Spleen (tissue), 11 donors: ENCODE data around the gene UROC1. TPM values are rescaled to one million over a fixed set of nuclear protein-coding genes. Genes with fewer than 3 reads are reported as not detected.

Source experiments
- DNase-seq: peaks from one replicate; pipeline ENCODE4 v3.0.0-alpha.2; 2020
- H3K27ac ChIP-seq, 8 donors: fragments of 200-600 bp; sonication (generic) in 7 of 8; 1 replicate in 4 of 8; 2 replicates in 4 of 8; pipeline versions ENCODE4 v1.5.0 to v1.8.0; 2016 to 2021; ENCODE audit warnings: inconsistent platforms in 4 of 8, mild to moderate bottlenecking in 4 of 8, moderate library complexity in 1 of 8
- H3K27me3 ChIP-seq, 7 donors: fragments of 200-600 bp; sonication (generic) in 6 of 7; replicated peaks in 1 of 7; 1 replicate in 4 of 7; 2 replicates in 3 of 7; pipeline versions ENCODE4 v1.5.0 to v1.8.0; 2016 to 2021; ENCODE audit warnings: inconsistent platforms in 3 of 7, mild to moderate bottlenecking in 1 of 7
- H3K36me3 ChIP-seq, 6 donors: fragments of 200-600 bp; sonication (generic) in 5 of 6; 1 replicate in 4 of 6; 2 replicates in 2 of 6; pipeline versions ENCODE4 v1.5.0 to v1.8.0; 2016 to 2021; ENCODE audit warnings: inconsistent platforms in 2 of 6
- H3K4me1 ChIP-seq, 6 donors: fragments of 200-600 bp; sonication (generic) in 5 of 6; 1 replicate in 3 of 6; 2 replicates in 3 of 6; pipeline versions ENCODE4 v1.5.0 to v1.8.0; 2016 to 2021; ENCODE audit warnings: inconsistent platforms in 3 of 6
- H3K4me3 ChIP-seq, 8 donors: fragments of 200-600 bp; sonication (generic) in 7 of 8; 1 replicate in 4 of 8; 2 replicates in 4 of 8; pipeline versions ENCODE4 v1.5.0 to v1.8.0; 2016 to 2021; ENCODE audit warnings: inconsistent platforms in 4 of 8, mild to moderate bottlenecking in 4 of 8, moderate library complexity in 2 of 8
- H3K9me3 ChIP-seq, 8 donors: fragments of 200-600 bp; sonication (generic) in 7 of 8; 1 replicate in 4 of 8; 2 replicates in 4 of 8; pipeline versions ENCODE4 v1.5.0 to v1.8.0; 2016 to 2021; ENCODE audit warnings: inconsistent platforms in 4 of 8
- POLR2A ChIP-seq, 3 donors: fragments of 450-650 bp; IDR thresholded peaks; one replicate each; pipeline ENCODE4 v1.5.1; 2017; ENCODE audit warnings: antibody characterized with exemption in 3 of 3, mild to moderate bottlenecking in 1 of 3
- POLR2AphosphoS5 ChIP-seq, 3 donors: sonication (generic); formaldehyde crosslinking; IDR thresholded peaks; one replicate each; pipeline ENCODE4 v1.5.1; 2017; ENCODE audit warnings: antibody characterized with exemption in 3 of 3
- WGBS, 5 donors: extraction: QIAGEN DNeasy Blood & Tissue Kit in 3 of 5; methylation state at CpG; one replicate each; pipeline versions ENCODE4 v1.1.5 to v1.1.7; 2013 to 2018; 5-methylcytosine and 5-hydroxymethylcytosine counted together
- intact Hi-C: fragments of 100-400 bp; cut with DNase I; formaldehyde crosslinking; loops from one replicate; pipeline ENCODE4 v1.15.0; 2023; ENCODE audit warnings: low total_unique reads
- polyA plus RNA-seq, 3 donors: library from polyadenylated mRNA; stranded (reverse); fragments of 200-250 nt; gene quantifications; one replicate each; pipeline ENCODE4 v1.2.1, GENCODE V29; 2013
- total RNA-seq, 7 donors: library from RNA; depleted of rRNA in 3 of 7; stranded (reverse); fragments of >200 nt in 3 of 7; fragmentation: NEBNext Ultra II Directional in 4 of 7; extraction: Animal tissue kit (Norgen Biotek cat#: 25700) in 4 of 7; gene quantifications; one replicate each; pipeline versions ENCODE4 v1.1.0 to v1.2.1, GENCODE V29; 2016 to 2021
- TF ChIP-seq, protein P1 (sequence below), 11 experiments: fragments of 200-600 bp in 7 of 11; fragments of 450-650 bp in 4 of 11; sonication (generic) in 4 of 11; IDR thresholded peaks in 8 of 11; conservative IDR thresholded peaks in 3 of 11; 1 replicate in 7 of 11; 2 replicates in 4 of 11; pipeline versions ENCODE4 v1.4.0 to v1.8.0; 2016 to 2021; ENCODE audit warnings: antibody characterized with exemption in 11 of 11, inconsistent platforms in 4 of 11, mild to moderate bottlenecking in 1 of 11
- donor health status: healthy with polysubstance abuse.
- donor health status: DM: no; HTN: no; CAD: no; lungs with moderate emphysema.
- donor health status: DM: no; HTN: no; CAD: no.
- donor health status: Bipolar disorder and iron deficiency.
- donor health status: healthy.
- donor health status: DM: no; HTN: no; CAD: no.
- donor health status: DM: yes; HTN: yes; CAD: no.

The UROC1 gene
- total and polyA plus RNA-seq, 10 donors, result 0.02 to 0.16 (median 0.03) TPM; not detected in 6

DNA sequence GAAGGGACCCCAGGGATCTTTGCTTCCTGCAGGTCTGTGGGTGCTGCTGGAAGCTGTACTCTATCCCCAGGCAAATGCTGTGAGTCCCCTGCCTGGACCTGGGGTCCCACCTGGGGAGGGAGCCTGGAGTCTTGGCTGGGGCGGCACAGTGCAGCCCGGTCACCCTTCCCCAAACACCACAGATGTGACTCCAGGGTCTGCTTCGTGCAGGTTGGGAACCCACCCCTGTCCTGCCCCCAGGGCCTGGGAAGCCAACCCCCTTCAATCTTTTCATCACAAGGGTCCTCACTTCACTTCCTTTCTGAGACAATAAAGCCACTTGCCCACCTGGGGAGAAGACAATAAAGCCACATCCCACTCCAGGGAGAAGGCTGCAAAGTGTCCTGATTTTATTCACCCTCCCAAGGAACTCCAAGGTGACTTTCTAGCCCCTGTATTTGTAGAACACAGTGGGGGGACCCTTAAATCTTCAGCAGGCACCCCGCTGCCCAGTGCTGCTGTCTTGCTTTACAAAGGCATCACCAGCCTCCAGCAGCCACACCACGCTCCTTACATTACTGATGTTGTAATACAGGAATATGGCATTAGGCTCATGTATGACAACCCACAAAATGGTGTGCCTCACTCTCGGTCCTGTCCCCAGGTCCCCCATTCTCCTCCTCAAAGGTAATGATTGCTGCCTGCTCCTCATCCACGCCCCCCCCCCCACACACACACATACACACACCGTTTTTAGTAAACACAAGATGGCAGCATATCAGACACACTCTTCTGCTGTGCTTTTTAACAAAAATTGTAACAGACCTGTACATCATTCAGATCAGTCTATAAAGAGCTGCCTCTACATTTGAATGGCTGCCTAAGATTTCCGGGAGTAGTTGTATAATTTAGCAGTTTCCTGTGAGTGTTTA is 31.2 kb upstream of the UROC1 start:
- Histone ChIP-seq H3K27ac (no peak overlapping the region), H3K36me3 (no peaks in the 10 kb centered on the region), H3K4me3 (no peak overlapping the region), H3K27me3 (peaks cover 0 to 14% (median 0%) of the 10 kb centered on the region in 7 donors), H3K9me3 (no peaks in the 10 kb centered on the region), H3K4me1 (peaks cover 0 to 13% (median 0%) of the 10 kb centered on the region in 6 donors)
- DNase-seq, result peak; percentile 68
- intact Hi-C loops, result no loop called here
- TF ChIP-seq, protein P1, sequence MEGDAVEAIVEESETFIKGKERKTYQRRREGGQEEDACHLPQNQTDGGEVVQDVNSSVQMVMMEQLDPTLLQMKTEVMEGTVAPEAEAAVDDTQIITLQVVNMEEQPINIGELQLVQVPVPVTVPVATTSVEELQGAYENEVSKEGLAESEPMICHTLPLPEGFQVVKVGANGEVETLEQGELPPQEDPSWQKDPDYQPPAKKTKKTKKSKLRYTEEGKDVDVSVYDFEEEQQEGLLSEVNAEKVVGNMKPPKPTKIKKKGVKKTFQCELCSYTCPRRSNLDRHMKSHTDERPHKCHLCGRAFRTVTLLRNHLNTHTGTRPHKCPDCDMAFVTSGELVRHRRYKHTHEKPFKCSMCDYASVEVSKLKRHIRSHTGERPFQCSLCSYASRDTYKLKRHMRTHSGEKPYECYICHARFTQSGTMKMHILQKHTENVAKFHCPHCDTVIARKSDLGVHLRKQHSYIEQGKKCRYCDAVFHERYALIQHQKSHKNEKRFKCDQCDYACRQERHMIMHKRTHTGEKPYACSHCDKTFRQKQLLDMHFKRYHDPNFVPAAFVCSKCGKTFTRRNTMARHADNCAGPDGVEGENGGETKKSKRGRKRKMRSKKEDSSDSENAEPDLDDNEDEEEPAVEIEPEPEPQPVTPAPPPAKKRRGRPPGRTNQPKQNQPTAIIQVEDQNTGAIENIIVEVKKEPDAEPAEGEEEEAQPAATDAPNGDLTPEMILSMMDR (IDR thresholded peaks at IDR 0.05 in 8 of 11, conservative IDR thresholded peaks at IDR 0.05 in 3 of 11), result no peak
- no peak for TF ChIP-seq POLR2A (IDR thresholded peaks at IDR 0.05)
- no peak for TF ChIP-seq POLR2AphosphoS5 (IDR thresholded peaks at IDR 0.05)
- 55 to 69% (median 63%) methylated on average over 9 of the region's 9 CpGs for WGBS, 5 donors

DNA sequence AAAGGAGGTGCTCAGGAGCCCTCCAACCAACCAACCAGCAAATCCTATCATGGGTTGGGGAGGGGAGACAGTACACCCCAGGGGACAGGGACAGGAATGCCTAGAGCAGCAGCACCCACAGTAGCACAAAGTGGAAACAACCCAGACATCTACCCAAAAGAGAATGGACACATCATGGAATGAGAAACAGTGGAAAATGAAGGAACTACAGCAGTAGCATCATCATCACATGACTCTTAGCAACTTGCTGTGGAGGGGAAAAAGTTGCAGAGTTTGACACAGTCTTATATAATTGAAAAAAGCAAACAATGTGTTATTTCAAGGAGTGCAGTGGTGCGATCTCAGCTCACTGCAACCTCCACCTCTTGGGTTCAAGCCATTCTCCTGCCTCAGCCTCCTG is 30.1 kb upstream of the UROC1 start:
- WGBS, 5 donors, result 58 to 96% (median 90%) methylated on average over 1 of the region's 1 CpG
- H3K36me3 ChIP-seq, result no peaks in the 10 kb centered on the region
- intact Hi-C loops, result no loop called here
- peaks cover 0 to 13% (median 0%) of the 10 kb centered on the region in 6 donors for H3K4me1 ChIP-seq
- no peak for DNase-seq
- H3K4me3 ChIP-seq, result no peak overlapping the region
- H3K27me3 ChIP-seq, result peaks cover 0 to 18% (median 0%) of the 10 kb centered on the region in 7 donors
- no peak overlapping the region for H3K27ac ChIP-seq
- TF ChIP-seq, protein P1 (IDR thresholded peaks at IDR 0.05 in 8 of 11, conservative IDR thresholded peaks at IDR 0.05 in 3 of 11), result no peak
- H3K9me3 ChIP-seq, result no peaks in the 10 kb centered on the region

DNA sequence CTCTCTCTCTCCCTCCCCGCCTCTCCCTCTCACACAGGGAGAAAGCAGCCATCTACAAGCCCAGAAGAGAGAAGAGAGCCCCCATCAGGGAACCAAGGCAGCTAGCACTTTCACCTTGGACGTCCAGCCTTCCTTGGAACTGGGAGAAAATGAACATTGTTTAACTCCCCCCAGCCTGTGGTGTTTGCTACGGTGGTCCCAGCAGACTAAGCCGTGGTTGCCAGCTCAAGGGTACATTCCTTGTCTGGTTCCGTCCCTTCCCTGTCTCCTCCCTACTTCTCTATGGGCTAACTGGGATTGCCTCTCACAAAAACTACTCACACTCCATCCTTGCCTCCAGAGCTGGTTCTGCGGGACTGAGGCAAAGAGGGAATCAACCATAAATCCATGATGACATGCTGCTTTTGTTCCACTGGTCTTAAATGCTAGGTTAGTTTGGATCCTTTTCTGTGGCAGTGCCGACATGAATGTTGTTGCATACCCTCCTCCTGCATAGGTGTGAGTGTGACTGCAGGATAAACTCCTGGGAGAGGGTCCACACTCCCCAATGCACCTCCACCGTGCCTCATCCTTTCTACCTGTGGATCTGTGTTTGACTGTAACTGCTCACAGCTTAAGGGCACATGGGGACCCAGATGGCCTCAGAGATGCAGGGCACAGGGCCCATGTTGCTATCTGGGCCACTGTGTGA is 29.1 kb upstream of the UROC1 start:
- Histone ChIP-seq H3K4me3 (no peak overlapping the region), H3K27me3 (peaks cover 0 to 27% (median 6%) of the 10 kb centered on the region in 7 donors), H3K36me3 (no peaks in the 10 kb centered on the region), H3K9me3 (no peaks in the 10 kb centered on the region), H3K4me1 (peaks cover 0 to 14% (median 0%) of the 10 kb centered on the region in 6 donors), H3K27ac (no peak overlapping the region)
- TF ChIP-seq POLR2A (IDR thresholded peaks at IDR 0.05) (no peak), POLR2AphosphoS5 (IDR thresholded peaks at IDR 0.05) (no peak)
- TF ChIP-seq, protein P1 (IDR thresholded peaks at IDR 0.05 in 8 of 11, conservative IDR thresholded peaks at IDR 0.05 in 3 of 11), result no peak
- DNase-seq, result no peak
- intact Hi-C loops, result no loop called here
- 72 to 91% (median 86%) methylated on average over 7 to 8 of the region's 8 CpGs for WGBS, 5 donors

DNA sequence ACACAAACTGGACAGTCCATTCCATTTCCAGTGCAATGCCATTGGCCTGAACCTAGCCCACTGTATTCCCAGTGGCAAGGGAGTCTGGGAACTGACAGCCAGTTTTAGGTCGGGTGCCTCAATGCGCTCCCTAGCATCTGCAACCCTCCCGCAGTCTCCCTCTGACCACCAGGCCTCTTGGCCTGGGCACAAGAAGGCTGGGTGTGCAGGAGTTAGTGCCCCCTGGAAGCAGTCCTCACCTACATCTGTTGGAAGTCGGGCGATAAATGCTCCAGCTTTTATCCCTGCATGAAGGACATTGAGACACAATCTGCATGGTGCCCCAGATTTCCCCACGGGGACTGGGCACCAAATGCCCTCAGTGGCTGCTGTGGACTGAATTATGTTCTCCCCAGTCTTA is 28.4 kb upstream of the UROC1 start:
- Histone ChIP-seq H3K4me3 (no peak overlapping the region), H3K9me3 (no peaks in the 10 kb centered on the region), H3K36me3 (no peaks in the 10 kb centered on the region), H3K27ac (no peak overlapping the region), H3K27me3 (peaks cover 0 to 26% (median 12%) of the 10 kb centered on the region in 7 donors), H3K4me1 (peaks cover 0 to 21% (median 3%) of the 10 kb centered on the region in 6 donors)
- 90 to 97% (median 91%) methylated on average over 5 to 6 of the region's 6 CpGs for WGBS, 5 donors
- intact Hi-C loops, result no loop called here
- DNase-seq, result peak; percentile 63
- TF ChIP-seq POLR2AphosphoS5 (IDR thresholded peaks at IDR 0.05), result no peak
- TF ChIP-seq POLR2A (IDR thresholded peaks at IDR 0.05), result no peak
- TF ChIP-seq, protein P1 (IDR thresholded peaks at IDR 0.05 in 8 of 11, conservative IDR thresholded peaks at IDR 0.05 in 3 of 11), result no peak
